Caco-2 (cell line): ENCODE data around the gene GABRD. TPM values are rescaled to one million over a fixed set of nuclear protein-coding genes. Genes with fewer than 3 reads are reported as not detected.

Experiments used
- BruUV-seq: library from RNA; stranded (reverse); fragments of 400-500 nt; replicated peaks from 2 replicates; lab custom pipeline; 2021; lab: Mats Ljungman, UMichigan
- CTCF ChIA-PET: fragments of 300-600 bp; sonication (Branson Sonifier 250); formaldehyde crosslinking; loops from one replicate; lab custom pipeline; 2022; ENCODE audit warnings: antibody characterized with exemption; lab: Charles Lee
- POLR2A ChIA-PET: fragments of 300-600 bp; sonication (Branson Sonifier 250); formaldehyde crosslinking; loops from one replicate; lab custom pipeline; 2022; ENCODE audit warnings: antibody characterized with exemption; lab: Charles Lee
- DNase-seq, 2 experiments: peaks; one replicate each; pipeline versions ENCODE4 v3.0.0 to v3.0.0-alpha.2; 2020 to 2022
- H3K27me3 ChIP-seq: replicated peaks from 2 replicates; pipeline ENCODE4 v1.6.0; 2011; ENCODE audit warnings: low read length; ENCODE audit not compliant: control insufficient read depth, insufficient read depth
- H3K36me3 ChIP-seq: 2 replicates; pipeline ENCODE4 v1.5.1; 2011; ENCODE audit warnings: low read length; ENCODE audit not compliant: control insufficient read depth, insufficient read depth
- H3K4me1 ChIP-seq: fragments of 250-450 bp; sonication (Bioruptor Pico); 2 replicates; pipeline ENCODE4 v1.5.1; 2020; ENCODE audit warnings: mild to moderate bottlenecking
- H3K4me3 ChIP-seq: 2 replicates; pipeline ENCODE4 v1.5.1; 2011; ENCODE audit warnings: low read depth, mild to moderate bottlenecking, control low read depth, low read length
- H3K9me3 ChIP-seq: fragments of 250-450 bp; sonication (Bioruptor Pico); 2 replicates; pipeline ENCODE4 v1.5.1; 2020; ENCODE audit warnings: mild to moderate bottlenecking, moderate library complexity
- H3K27ac Mint-ChIP-seq: one replicate; pipeline ENCODE4 v1.8.0; 2022; ENCODE audit warnings: mixed read lengths; ENCODE audit not compliant: unreplicated experiment
- H3K27me3 Mint-ChIP-seq: one replicate; pipeline ENCODE4 v1.8.0; 2022; ENCODE audit warnings: mixed read lengths; ENCODE audit not compliant: insufficient read depth, unreplicated experiment
- H3K36me3 Mint-ChIP-seq: one replicate; pipeline ENCODE4 v1.8.0; 2022; ENCODE audit warnings: mild to moderate bottlenecking, mixed read lengths; ENCODE audit not compliant: insufficient read depth, unreplicated experiment
- H3K4me1 Mint-ChIP-seq: one replicate; pipeline ENCODE4 v1.8.0; 2022; ENCODE audit warnings: low read depth, mixed read lengths; ENCODE audit not compliant: unreplicated experiment
- H3K4me3 Mint-ChIP-seq: one replicate; pipeline ENCODE4 v1.8.0; 2022; ENCODE audit warnings: mild to moderate bottlenecking, moderate library complexity, mixed read lengths; ENCODE audit not compliant: unreplicated experiment
- H3K9me3 Mint-ChIP-seq: one replicate; pipeline ENCODE4 v1.8.0; 2022; ENCODE audit warnings: mixed read lengths; ENCODE audit not compliant: unreplicated experiment
- intact Hi-C: fragments of 100-400 bp; cut with micrococcal nuclease; formaldehyde crosslinking; loops from one replicate; pipeline ENCODE4 v1.10.0; 2022; ENCODE audit not compliant: unreplicated experiment
- total RNA-seq: library from RNA; stranded (reverse); gene quantifications from 2 replicates; pipeline ENCODE4 v1.2.3, GENCODE V29; 2022
- TF ChIP-seq, protein P1 (sequence below), 2 experiments: fragments of 200-600 bp in 1 of 2; IDR thresholded peaks; 1 replicate in 1 of 2; 2 replicates in 1 of 2; pipeline versions ENCODE4 v1.5.1 to v1.8.0; 2011 to 2022; ENCODE audit warnings: antibody characterized with exemption in 1 of 2, control low read depth in 1 of 2, inconsistent platforms in 1 of 2, low read depth in 1 of 2, low read length in 1 of 2, mild to moderate bottlenecking in 1 of 2, moderate library complexity in 1 of 2; ENCODE audit not compliant: insufficient read depth in 1 of 2, severe bottlenecking in 1 of 2, unreplicated experiment in 1 of 2

GABRD gene
- total RNA-seq, 1 experiment from 2014 or later: 0.34 TPM

DNA sequence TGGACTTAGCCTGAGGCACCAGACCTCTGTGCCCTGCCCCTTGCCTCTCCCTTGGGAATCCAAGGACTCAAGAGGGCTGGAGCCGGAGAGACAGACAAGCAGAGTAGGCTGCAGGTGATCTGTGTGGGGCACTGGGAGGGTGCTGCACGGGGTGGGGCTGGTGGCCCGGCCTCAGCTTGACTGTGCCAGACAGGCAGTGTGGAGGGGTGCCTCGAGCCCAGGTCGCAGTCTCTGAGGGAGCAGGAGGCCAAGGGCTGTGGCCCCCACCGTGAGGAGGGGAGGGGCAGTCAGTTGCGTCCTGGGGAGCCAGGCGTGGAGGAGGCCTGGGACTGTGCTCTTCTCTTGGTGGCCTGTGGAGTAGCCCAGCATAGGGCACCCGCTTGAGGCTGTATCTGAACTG, 4.0 kb downstream of the GABRD start:
- Histone ChIP-seq H3K4me3 (no peak overlapping the region), H3K9me3 (no peaks in the 10 kb centered on the region), H3K27me3 (no peaks in the 10 kb centered on the region; the same call in none of the 2 replicates), H3K36me3 (no peaks in the 10 kb centered on the region), H3K4me1 (no peaks in the 10 kb centered on the region)
- DNase-seq: no peak
- peaks cover 12% of the 10 kb centered on the region for H3K27me3 Mint-ChIP-seq
- ChIA-PET POLR2A (no interaction called here), CTCF (no interaction called here)
- no TSS peak for BruUV-seq
- intact Hi-C loops: no loop called here
- no peaks in the 10 kb centered on the region for H3K36me3 Mint-ChIP-seq
- H3K4me1 Mint-ChIP-seq: no peaks in the 10 kb centered on the region
- H3K4me3 Mint-ChIP-seq: no peak overlapping the region
- H3K27ac Mint-ChIP-seq: no peak overlapping the region
- no peaks in the 10 kb centered on the region for H3K9me3 Mint-ChIP-seq
- TF ChIP-seq, protein P1, sequence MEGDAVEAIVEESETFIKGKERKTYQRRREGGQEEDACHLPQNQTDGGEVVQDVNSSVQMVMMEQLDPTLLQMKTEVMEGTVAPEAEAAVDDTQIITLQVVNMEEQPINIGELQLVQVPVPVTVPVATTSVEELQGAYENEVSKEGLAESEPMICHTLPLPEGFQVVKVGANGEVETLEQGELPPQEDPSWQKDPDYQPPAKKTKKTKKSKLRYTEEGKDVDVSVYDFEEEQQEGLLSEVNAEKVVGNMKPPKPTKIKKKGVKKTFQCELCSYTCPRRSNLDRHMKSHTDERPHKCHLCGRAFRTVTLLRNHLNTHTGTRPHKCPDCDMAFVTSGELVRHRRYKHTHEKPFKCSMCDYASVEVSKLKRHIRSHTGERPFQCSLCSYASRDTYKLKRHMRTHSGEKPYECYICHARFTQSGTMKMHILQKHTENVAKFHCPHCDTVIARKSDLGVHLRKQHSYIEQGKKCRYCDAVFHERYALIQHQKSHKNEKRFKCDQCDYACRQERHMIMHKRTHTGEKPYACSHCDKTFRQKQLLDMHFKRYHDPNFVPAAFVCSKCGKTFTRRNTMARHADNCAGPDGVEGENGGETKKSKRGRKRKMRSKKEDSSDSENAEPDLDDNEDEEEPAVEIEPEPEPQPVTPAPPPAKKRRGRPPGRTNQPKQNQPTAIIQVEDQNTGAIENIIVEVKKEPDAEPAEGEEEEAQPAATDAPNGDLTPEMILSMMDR (IDR thresholded peaks at IDR 0.05; ENCODE audit: insufficient read depth in 1 of 2, low read depth in 1 of 2, low read length in 1 of 2, severe bottlenecking in 1 of 2, unreplicated experiment in 1 of 2): no peak

DNA sequence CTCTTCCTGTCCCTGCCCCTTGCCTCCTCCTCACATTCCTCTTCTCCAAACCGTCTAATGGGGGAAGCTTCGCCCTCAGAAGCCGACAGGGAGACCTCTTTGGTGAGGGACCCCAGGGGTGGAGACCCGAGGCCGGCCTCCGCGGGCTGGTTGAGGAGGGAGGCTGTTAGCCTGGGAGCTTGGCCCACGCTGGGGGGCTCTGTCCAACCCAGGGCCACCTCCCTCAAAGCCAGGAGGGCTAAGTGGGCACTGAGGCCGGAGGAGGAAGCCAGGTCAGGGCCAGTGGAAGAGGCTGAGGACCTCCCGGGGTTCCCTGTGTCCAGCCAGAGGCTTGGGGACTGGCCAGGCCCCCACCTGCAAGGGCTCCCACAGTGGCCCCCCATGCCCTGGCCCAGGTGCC, 5.3 kb downstream of the GABRD start:
- peaks cover 8% of the 10 kb centered on the region for H3K27me3 Mint-ChIP-seq
- Histone ChIP-seq H3K9me3 (no peaks in the 10 kb centered on the region), H3K36me3 (no peaks in the 10 kb centered on the region), H3K27me3 (no peaks in the 10 kb centered on the region; the same call in none of the 2 replicates), H3K4me1 (no peaks in the 10 kb centered on the region), H3K4me3 (no peak overlapping the region)
- TF ChIP-seq, protein P1 (IDR thresholded peaks at IDR 0.05; ENCODE audit: insufficient read depth in 1 of 2, low read depth in 1 of 2, low read length in 1 of 2, severe bottlenecking in 1 of 2, unreplicated experiment in 1 of 2): no peak
- ChIA-PET CTCF (no interaction called here), POLR2A (no interaction called here)
- H3K4me1 Mint-ChIP-seq: no peaks in the 10 kb centered on the region
- no peak overlapping the region for H3K4me3 Mint-ChIP-seq
- H3K36me3 Mint-ChIP-seq: no peaks in the 10 kb centered on the region
- H3K9me3 Mint-ChIP-seq: no peaks in the 10 kb centered on the region
- no peak for DNase-seq
- no TSS peak for BruUV-seq
- no peak overlapping the region for H3K27ac Mint-ChIP-seq
- intact Hi-C loops: no loop called here

DNA sequence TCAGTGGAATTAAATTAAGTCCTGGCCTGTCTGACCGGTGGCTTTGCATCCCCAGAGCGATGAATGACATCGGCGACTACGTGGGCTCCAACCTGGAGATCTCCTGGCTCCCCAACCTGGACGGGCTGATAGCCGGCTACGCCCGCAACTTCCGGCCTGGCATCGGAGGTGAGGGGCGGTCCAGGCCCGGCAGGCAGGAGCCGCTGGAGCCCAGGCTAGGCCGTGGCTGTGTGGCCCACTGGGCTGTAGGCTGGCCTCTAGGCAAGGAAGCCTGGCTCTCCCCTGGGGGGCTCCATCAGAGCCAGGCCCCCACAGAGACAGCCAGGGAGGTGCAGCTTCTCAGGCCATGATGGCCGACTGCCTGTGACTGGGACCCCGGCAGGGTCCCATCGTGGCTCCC, 5.7 kb downstream of the GABRD start:
- no peaks in the 10 kb centered on the region; the same call in none of the 2 replicates for H3K27me3 ChIP-seq
- ChIA-PET CTCF (no interaction called here), POLR2A (no interaction called here)
- no peaks in the 10 kb centered on the region for H3K9me3 ChIP-seq
- no peaks in the 10 kb centered on the region for H3K36me3 ChIP-seq
- no peak overlapping the region for H3K27ac Mint-ChIP-seq
- H3K4me3 Mint-ChIP-seq: no peak overlapping the region
- BruUV-seq: no TSS peak
- no peaks in the 10 kb centered on the region for H3K4me1 Mint-ChIP-seq
- peaks cover 8% of the 10 kb centered on the region for H3K27me3 Mint-ChIP-seq
- DNase-seq: no peak
- intact Hi-C loops: no loop called here
- H3K36me3 Mint-ChIP-seq: no peaks in the 10 kb centered on the region
- H3K9me3 Mint-ChIP-seq: no peaks in the 10 kb centered on the region
- H3K4me3 ChIP-seq: no peak overlapping the region
- TF ChIP-seq, protein P1 (IDR thresholded peaks at IDR 0.05; ENCODE audit: insufficient read depth in 1 of 2, low read depth in 1 of 2, low read length in 1 of 2, severe bottlenecking in 1 of 2, unreplicated experiment in 1 of 2): no peak
- H3K4me1 ChIP-seq: no peaks in the 10 kb centered on the region
